H1 (cell line): ENCODE results near the gene MYLIP. TPM values are rescaled to one million over a fixed set of nuclear protein-coding genes. Genes with fewer than 3 reads are reported as not detected.

Experiments used
- CTCF ChIA-PET: fragments of 300-600 bp; sonication (Branson Sonifier 250); formaldehyde crosslinking; loops from one replicate; lab custom pipeline; 2021; ENCODE audit not compliant: partially characterized antibody; lab: Charles Lee
- POLR2A ChIA-PET: fragments of 300-600 bp; sonication (Branson Sonifier 250); formaldehyde crosslinking; loops from one replicate; lab custom pipeline; 2021; ENCODE audit warnings: inconsistent platforms; ENCODE audit not compliant: partially characterized antibody; lab: Charles Lee
- DNase-seq, 2 experiments: peaks; one replicate each; pipeline versions ENCODE4 v3.0.0 to v3.0.0-alpha.2; 2010 to 2022; ENCODE audit warnings: low spot score in 2 of 2, low read depth in 1 of 2, mixed read lengths in 1 of 2
- FAIRE-seq: peaks from 2 replicates; lab custom pipeline; 2011; peaks lifted over from hg19 to GRCh38; lab: Jason Lieb, UNC
- H2AFZ ChIP-seq: 2 replicates; pipeline ENCODE4 v1.8.1; 2012; ENCODE audit warnings: low read length, inconsistent platforms
- H2AK5ac ChIP-seq: 2 replicates; pipeline ENCODE4 v1.6.1; 2013; ENCODE audit warnings: low read depth, low read length
- H2BK120ac ChIP-seq: replicated peaks from 2 replicates; pipeline ENCODE3; 2013; ENCODE audit warnings: low read depth, low read length, inconsistent platforms
- H2BK12ac ChIP-seq: 2 replicates; pipeline ENCODE4 v1.6.1; 2013; ENCODE audit warnings: low read depth, low read length
- H2BK15ac ChIP-seq: 2 replicates; pipeline ENCODE4 v1.6.1; 2013; ENCODE audit warnings: low read length
- H2BK20ac ChIP-seq: 2 replicates; pipeline ENCODE4 v1.6.1; 2013; ENCODE audit warnings: low read length
- H2BK5ac ChIP-seq: 2 replicates; pipeline ENCODE4 v1.6.1; 2013; ENCODE audit warnings: low read depth, low read length
- H3K14ac ChIP-seq: 2 replicates; pipeline ENCODE4 v1.6.1; 2013; ENCODE audit warnings: inconsistent platforms; ENCODE audit not compliant: insufficient read length
- H3K18ac ChIP-seq: 2 replicates; pipeline ENCODE4 v1.6.1; 2013; ENCODE audit warnings: low read length; ENCODE audit errors: extremely low read depth
- H3K23ac ChIP-seq: 2 replicates; pipeline ENCODE4 v1.6.1; 2013; ENCODE audit warnings: inconsistent platforms; ENCODE audit not compliant: insufficient read length
- H3K23me2 ChIP-seq: 2 replicates; pipeline ENCODE4 v1.6.1; 2013; ENCODE audit warnings: low read depth, low read length
- H3K27ac ChIP-seq: 2 replicates; pipeline ENCODE4 v1.6.1; 2011; ENCODE audit warnings: low read depth, low read length, inconsistent platforms
- H3K27me3 ChIP-seq, 4 experiments: replicated peaks in 1 of 4; 1 replicate in 1 of 4; 2 replicates in 3 of 4; pipeline versions ENCODE4 v1.6.1 to v1.8.1; 2011 to 2013; ENCODE audit warnings: low read length in 3 of 4, mild to moderate bottlenecking in 3 of 4, inconsistent platforms in 2 of 4, mixed read lengths in 2 of 4, moderate library complexity in 1 of 4; ENCODE audit not compliant: control insufficient read depth in 3 of 4, insufficient read depth in 3 of 4; ENCODE audit errors: extremely low read depth in 1 of 4
- H3K36me3 ChIP-seq, 4 experiments: 2 replicates each; pipeline versions ENCODE4 v1.6.1 to v1.8.1; 2011 to 2013; ENCODE audit warnings: mild to moderate bottlenecking in 4 of 4, low read length in 3 of 4, moderate library complexity in 2 of 4, control low read depth in 1 of 4, inconsistent platforms in 1 of 4; ENCODE audit not compliant: insufficient read depth in 4 of 4, control insufficient read depth in 2 of 4
- H3K4ac ChIP-seq: replicated peaks from 2 replicates; pipeline ENCODE3; 2013; ENCODE audit warnings: low read length, low read depth, mixed read lengths, inconsistent platforms; ENCODE audit not compliant: insufficient read length
- H3K4me1 ChIP-seq, 4 experiments: replicated peaks in 1 of 4; 1 replicate in 1 of 4; 2 replicates in 3 of 4; pipeline versions ENCODE4 v1.6.1 to v1.8.1; 2011 to 2013; ENCODE audit warnings: low read length in 3 of 4, inconsistent platforms in 2 of 4, mixed read lengths in 1 of 4; ENCODE audit not compliant: insufficient read depth in 4 of 4, control insufficient read depth in 3 of 4
- H3K4me2 ChIP-seq, 2 experiments: 2 replicates each; pipeline versions ENCODE4 v1.6.1 to v1.8.1; 2011 to 2013; ENCODE audit warnings: low read depth in 2 of 2, low read length in 2 of 2, control low read depth in 1 of 2, inconsistent platforms in 1 of 2, mild to moderate bottlenecking in 1 of 2; ENCODE audit not compliant: insufficient read depth in 1 of 2
- H3K4me3 ChIP-seq, 4 experiments: fragments of 200-600, 300-600 bp in 1 of 4; sonication (generic), shearing (Covaris generic), sonication (Bioruptor Twin) in 1 of 4; 2 replicates each; pipeline versions ENCODE4 v1.5.1 to v1.8.1; 2011 to 2016; ENCODE audit warnings: low read length in 4 of 4, low read depth in 3 of 4, control low read depth in 2 of 4, inconsistent platforms in 2 of 4, mild to moderate bottlenecking in 2 of 4, mixed read lengths in 1 of 4, moderate library complexity in 1 of 4; ENCODE audit not compliant: insufficient read depth in 2 of 4; ENCODE audit errors: extremely low read depth in 1 of 4
- H3K56ac ChIP-seq: replicated peaks from 2 replicates; pipeline ENCODE3; 2013; ENCODE audit warnings: low read depth, mild to moderate bottlenecking, mixed read lengths, low read length, inconsistent platforms; ENCODE audit not compliant: insufficient read length
- H3K79me1 ChIP-seq: 2 replicates; pipeline ENCODE4 v1.6.1; 2013; ENCODE audit warnings: low read depth, low read length, control low read depth
- H3K79me2 ChIP-seq, 2 experiments: 2 replicates each; pipeline versions ENCODE4 v1.6.1 to v1.8.1; 2012 to 2013; ENCODE audit warnings: low read length in 2 of 2, mild to moderate bottlenecking in 2 of 2, inconsistent platforms in 1 of 2; ENCODE audit not compliant: insufficient read depth in 2 of 2, control insufficient read depth in 1 of 2
- H3K9ac ChIP-seq, 4 experiments: replicated peaks in 1 of 4; 1 replicate in 1 of 4; 2 replicates in 3 of 4; pipeline versions ENCODE4 v1.6.1 to v1.8.1; 2011 to 2013; ENCODE audit warnings: low read depth in 3 of 4, low read length in 3 of 4, control low read depth in 2 of 4, mild to moderate bottlenecking in 2 of 4, moderate library complexity in 2 of 4, inconsistent platforms in 1 of 4; ENCODE audit errors: extremely low read depth in 1 of 4
- H3K9me3 ChIP-seq, 2 experiments: 2 replicates each; pipeline versions ENCODE4 v1.6.1 to v1.8.1; 2012 to 2013; ENCODE audit warnings: mild to moderate bottlenecking in 2 of 2, moderate library complexity in 2 of 2, control low read depth in 1 of 2, inconsistent platforms in 1 of 2, low read depth in 1 of 2, low read length in 1 of 2, mixed read lengths in 1 of 2; ENCODE audit not compliant: insufficient read depth in 2 of 2
- H4K20me1 ChIP-seq, 2 experiments: replicated peaks in 1 of 2; 2 replicates each; pipeline versions ENCODE3 to v1.8.1; 2011 to 2013; ENCODE audit warnings: inconsistent platforms in 2 of 2, low read length in 2 of 2, mild to moderate bottlenecking in 1 of 2; ENCODE audit not compliant: insufficient read depth in 2 of 2, control insufficient read depth in 1 of 2
- H4K5ac ChIP-seq: 2 replicates; pipeline ENCODE4 v1.6.1; 2013; ENCODE audit warnings: low read length, low read depth, mixed read lengths, inconsistent platforms; ENCODE audit not compliant: insufficient read length
- H4K8ac ChIP-seq: 2 replicates; pipeline ENCODE4 v1.8.0; 2013; ENCODE audit warnings: mild to moderate bottlenecking, moderate library complexity, low read length, inconsistent platforms; ENCODE audit not compliant: insufficient read depth; ENCODE audit errors: extremely low read depth
- H4K91ac ChIP-seq: replicated peaks from 2 replicates; pipeline ENCODE3; 2013; ENCODE audit warnings: low read length, mixed read lengths, inconsistent platforms; ENCODE audit not compliant: insufficient read length
- BRCA1 ChIP-seq: IDR thresholded peaks from 2 replicates; pipeline ENCODE4 v1.6.1; 2012; ENCODE audit warnings: low read depth, low read length, improper control_type of control experiment
- CBX5 ChIP-seq: fragments of 300-800, 300-1000 bp; sonication (generic); IDR thresholded peaks from 2 replicates; pipeline ENCODE4 v1.7.1; 2016; ENCODE audit warnings: antibody characterized with exemption, low read length, low read depth
- EGR1 ChIP-seq: IDR thresholded peaks from 2 replicates; pipeline ENCODE4 v1.6.1; 2011; ENCODE audit warnings: low read depth, low read length, borderline replicate concordance
- FOSL1 ChIP-seq: IDR thresholded peaks from 2 replicates; pipeline ENCODE4 v1.6.1; 2011; ENCODE audit warnings: mild to moderate bottlenecking, low read depth, low read length, moderate library complexity; ENCODE audit not compliant: insufficient read depth
- GTF2F1 ChIP-seq: IDR thresholded peaks from 2 replicates; pipeline ENCODE4 v1.6.1; 2012; ENCODE audit warnings: low read depth, low read length, improper control_type of control experiment, borderline replicate concordance
- HDAC2 ChIP-seq, 2 experiments: fragments of 300-600 bp in 1 of 2; sonication (generic) in 1 of 2; IDR thresholded peaks; 2 replicates each; pipeline ENCODE4 v1.6.1; 2011 to 2012; ENCODE audit warnings: low read depth in 2 of 2, low read length in 2 of 2, mild to moderate bottlenecking in 2 of 2, moderate library complexity in 2 of 2, borderline replicate concordance in 1 of 2, inconsistent platforms in 1 of 2
- HDAC6 ChIP-seq: IDR thresholded peaks from one replicate; pipeline ENCODE4 v1.7.1; 2012; ENCODE audit warnings: low read depth, mild to moderate bottlenecking, inconsistent platforms, low read length, moderate library complexity
- JUN ChIP-seq: IDR thresholded peaks from 2 replicates; pipeline ENCODE4 v1.6.1; 2011; ENCODE audit warnings: low read depth, mild to moderate bottlenecking, improper control_type of control experiment, low read length
- MAX ChIP-seq: IDR thresholded peaks from 2 replicates; pipeline ENCODE4 v1.6.1; 2012; ENCODE audit warnings: inconsistent platforms
- SIRT6 ChIP-seq: IDR thresholded peaks from one replicate; pipeline ENCODE4 v1.7.1; 2012; ENCODE audit warnings: low read length, inconsistent platforms
- SIX5 ChIP-seq: IDR thresholded peaks from 2 replicates; pipeline ENCODE4 v1.6.1; 2011; ENCODE audit warnings: mild to moderate bottlenecking, low read depth, low read length
- SP1 ChIP-seq: IDR thresholded peaks from 2 replicates; pipeline ENCODE4 v1.6.1; 2011; ENCODE audit warnings: low read depth, low read length
- SP2 ChIP-seq: IDR thresholded peaks from 2 replicates; pipeline ENCODE4 v1.6.1; 2012; ENCODE audit warnings: mild to moderate bottlenecking, low read length, inconsistent platforms
- WGBS, 2 experiments: shearing (Covaris generic) in 1 of 2; methylation state at CpG; one replicate each; pipeline versions ENCODE4 v1.1.6 to v1.1.7; 2013 to 2015; ENCODE audit warnings: low lambda C conversion rate in 2 of 2, mixed read lengths in 2 of 2, inconsistent platforms in 1 of 2, low coverage in 1 of 2, missing lambda C conversion rate in 1 of 2; ENCODE audit not compliant: insufficient replicate concordance in 2 of 2, insufficient coverage in 1 of 2, insufficient read length in 1 of 2; ENCODE audit errors: extremely low coverage in 1 of 2, missing lambda C conversion rate in 1 of 2; 5-methylcytosine and 5-hydroxymethylcytosine counted together
- polyA plus RNA-seq, 7 experiments: library from polyadenylated mRNA; depleted of rRNA in 3 of 7; stranded (reverse) in 5 of 7; unstranded in 2 of 7; fragments of >200 nt in 5 of 7; fragments of 200-250 nt in 2 of 7; gene quantifications; 1 replicate in 5 of 7; 2 replicates in 1 of 7; 4 replicates in 1 of 7; pipeline versions ENCODE4 v1.2.1 to v1.2.3, GENCODE V29; 2011 to 2013; ENCODE audit warnings: missing spikeins in 2 of 7, mixed read lengths in 2 of 7
- total RNA-seq: library from RNA; stranded (reverse); fragmentation: NEBNext Ultra II Directional; extraction: Animal tissue kit (Norgen Biotek cat#: 25700); gene quantifications from 2 replicates; pipeline ENCODE4 v1.2.1, GENCODE V29; 2021

Gene MYLIP
- total and polyA plus RNA-seq, 2 of the 8 experiments (the other 6 are each of a cell fraction or from before 2014, with no cell fraction given), result 21.1 to 26.9 TPM

- Histone ChIP-seq H3K14ac (no peak overlapping the region), H2BK15ac (no peak overlapping the region), H3K4me2 (no peak overlapping the region), H3K23me2 (no peaks in the 10 kb centered on the region), H3K9me3 (no peaks in the 10 kb centered on the region), H3K79me2 (no peaks in the 10 kb centered on the region), H3K56ac (no peak overlapping the region), H3K4me1 (no peaks in the 10 kb centered on the region), H4K5ac (no peak overlapping the region), H3K27ac (no peak overlapping the region), H4K20me1 (no peaks in the 10 kb centered on the region), H3K23ac (no peak overlapping the region), H2BK5ac (no peak overlapping the region), H2BK120ac (no peak overlapping the region), H4K91ac (no peak overlapping the region), H2AK5ac (no peak overlapping the region), H2BK12ac (no peak overlapping the region), H3K18ac (no peak overlapping the region), H3K36me3 (no peaks in the 10 kb centered on the region), H3K4me3 (no peak overlapping the region), H3K9ac (no peak overlapping the region), H3K4ac (no peak overlapping the region), H2BK20ac (no peak overlapping the region)
- DNase-seq (no peak), FAIRE-seq (no peak)
- 80% methylated on average over 4 of the region's 4 CpGs; no CpG with 5 or more reads in 1 of the 2 experiments for WGBS, 2 experiments
- ChIA-PET CTCF (interaction anchor here (1.0 to 1.2 kb wide), 2 partner anchors 11 to 19 kb away, joined by 3 to 4 read pairs; no protein-coding TSS in a partner anchor), POLR2A (interaction anchor here (0.6 kb wide), 1 partner anchor 18 kb away, joined by 3 read pairs; no protein-coding TSS in a partner anchor)
- TF ChIP-seq SP2, result no peak
- TF ChIP-seq MAX, result no peak
- no peak for TF ChIP-seq SP1
- TF ChIP-seq CBX5, result no peak
- no peak for TF ChIP-seq BRCA1
- TF ChIP-seq GTF2F1, result no peak
- TF ChIP-seq SIRT6, result no peak
- no peak for TF ChIP-seq SIX5
- no peak for TF ChIP-seq JUN
- TF ChIP-seq FOSL1, result no peak
- TF ChIP-seq EGR1, result no peak
- no peak for TF ChIP-seq HDAC6
- no peak for TF ChIP-seq HDAC2 (IDR thresholded peaks at IDR 0.05; ENCODE audit: borderline replicate concordance in 1 of 2, low read depth in 2 of 2, low read length in 2 of 2)
- TF ChIP-seq, all 59 proteins: peak for 0
- Histone ChIP-seq H4K8ac (no peak overlapping the region), H2AFZ (no peak overlapping the region), H3K79me1 (no peaks in the 10 kb centered on the region), H3K27me3 (no peaks in the 10 kb centered on the region)
Observed at GRCh38 chr6:16092140-16092539, 36.7 kb upstream of the MYLIP start.
